NCI-H1105 (cell line): ENCODE results near the gene CLCF1.
A peak's percentile ranks its signal among the peaks of the same experiment; 100 is the strongest.
"Not testable (repeated sequence)": the region's sequence is repeated elsewhere in the genome, so short reads cannot be mapped to it uniquely, and the experiment has no call there.

Source experiments
- DNase-seq: peaks from one replicate; lab custom pipeline; 2025; lab: John Stamatoyannopoulos, UW

Gene CLCF1

DNA sequence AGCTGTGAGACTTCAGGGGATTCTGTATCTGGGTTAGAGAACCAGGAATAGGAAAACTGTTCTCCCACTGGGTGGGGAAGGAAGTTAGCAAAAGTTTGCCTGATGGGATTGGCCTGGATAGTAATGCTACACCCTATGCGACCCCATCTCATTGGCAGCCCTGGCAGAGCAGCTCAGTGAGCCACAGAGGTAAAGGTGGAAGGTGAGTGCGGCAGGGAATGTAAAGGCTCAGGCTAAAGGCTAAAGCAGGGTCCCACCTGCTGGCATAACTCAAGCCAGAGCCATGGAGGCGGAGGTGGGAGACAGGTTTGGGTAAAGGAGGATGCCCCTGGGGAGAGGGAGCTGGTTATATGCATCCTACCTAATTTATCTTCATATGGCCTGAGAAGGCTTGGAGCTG lies 51.3 kb downstream of the CLCF1 start:
- DNase-seq = no peak

DNA sequence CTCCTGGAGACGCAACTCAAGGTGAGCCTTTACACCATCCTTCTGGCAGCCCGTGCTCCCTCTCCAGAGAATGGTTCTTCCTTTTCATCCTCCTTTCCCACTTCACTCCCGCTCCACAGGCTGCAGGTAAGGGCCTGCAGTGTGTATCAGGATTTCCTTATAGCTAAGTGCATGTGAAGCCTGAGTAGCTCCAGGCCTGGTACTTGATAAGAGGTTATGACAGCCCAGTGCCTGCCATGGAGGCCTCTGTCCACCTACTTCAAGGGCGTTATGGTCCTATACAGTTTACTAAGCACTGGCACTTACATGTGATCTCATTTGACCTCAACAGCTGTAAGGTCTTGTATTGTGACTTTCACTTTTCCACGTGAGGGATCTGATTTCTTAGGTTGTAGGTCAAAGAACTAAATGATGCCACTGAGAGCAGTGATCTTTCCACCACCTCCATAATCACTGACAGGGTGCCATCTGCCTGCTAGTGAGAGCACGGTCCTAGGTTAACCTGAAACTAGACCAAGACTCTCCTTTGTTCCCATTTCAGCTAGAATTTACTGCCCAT lies 52.0 kb downstream of the CLCF1 start:
- no peak for DNase-seq

DNA sequence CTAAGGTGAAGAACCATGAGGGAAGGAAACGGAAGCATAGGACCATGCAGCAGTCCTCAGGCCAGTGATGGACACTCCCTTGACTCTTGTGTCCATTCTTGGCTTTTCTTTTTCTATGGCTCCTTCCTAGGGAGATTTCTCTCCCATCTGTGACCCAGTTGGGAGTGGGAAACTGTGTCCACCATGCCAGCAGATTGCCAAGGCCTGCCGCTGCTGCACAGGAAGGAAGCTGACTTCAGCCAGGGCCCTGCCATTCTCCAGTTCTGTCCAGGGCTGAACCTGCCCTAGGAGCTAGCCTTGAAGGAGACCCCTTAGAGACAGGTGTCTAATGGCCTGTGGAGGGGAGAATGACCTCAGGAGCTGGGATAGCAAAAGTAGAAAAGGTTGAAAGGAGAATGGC lies 52.7 kb downstream of the CLCF1 start:
- DNase-seq = no peak

DNA sequence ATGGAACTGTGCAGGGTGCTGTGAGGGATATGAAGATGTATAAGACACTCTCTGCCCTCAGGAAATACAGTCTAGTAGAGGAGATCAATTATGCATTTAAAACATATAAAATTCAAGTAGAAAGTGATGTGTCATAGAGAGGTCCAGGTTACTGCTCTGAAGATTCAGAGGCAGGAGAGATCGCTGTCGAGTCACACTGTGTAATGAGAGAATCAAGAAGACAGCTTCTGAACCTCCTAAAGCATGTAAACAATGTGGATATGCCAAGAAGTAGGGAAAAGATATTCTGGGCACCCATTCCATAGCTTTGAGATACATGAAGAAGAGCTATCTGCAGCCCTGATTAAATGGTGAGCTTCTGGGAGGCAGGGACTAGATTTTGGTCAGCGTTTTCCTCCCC lies 53.4 kb downstream of the CLCF1 start:
- no peak for DNase-seq

DNA sequence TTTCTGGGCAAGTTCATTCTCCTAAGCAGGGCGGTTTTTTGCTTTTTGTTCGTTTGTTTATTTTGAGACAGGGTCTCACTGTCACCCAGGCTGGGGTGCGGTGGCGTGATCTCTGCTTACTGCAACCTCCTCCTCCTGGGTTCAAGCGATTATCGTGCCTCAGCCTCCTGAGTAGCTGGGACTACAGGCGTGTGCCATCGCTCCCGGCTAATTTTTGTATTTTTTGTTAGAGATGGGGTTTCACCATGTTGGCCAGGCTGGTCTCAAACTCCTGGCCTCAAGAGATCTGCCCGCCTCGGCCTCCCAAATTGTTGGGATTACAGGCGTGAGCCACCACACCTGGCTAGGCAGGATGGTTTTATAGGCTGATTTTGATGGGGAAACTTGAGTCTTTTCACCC lies 54.5 kb downstream of the CLCF1 start:
- not testable (repeated sequence) for DNase-seq

DNA sequence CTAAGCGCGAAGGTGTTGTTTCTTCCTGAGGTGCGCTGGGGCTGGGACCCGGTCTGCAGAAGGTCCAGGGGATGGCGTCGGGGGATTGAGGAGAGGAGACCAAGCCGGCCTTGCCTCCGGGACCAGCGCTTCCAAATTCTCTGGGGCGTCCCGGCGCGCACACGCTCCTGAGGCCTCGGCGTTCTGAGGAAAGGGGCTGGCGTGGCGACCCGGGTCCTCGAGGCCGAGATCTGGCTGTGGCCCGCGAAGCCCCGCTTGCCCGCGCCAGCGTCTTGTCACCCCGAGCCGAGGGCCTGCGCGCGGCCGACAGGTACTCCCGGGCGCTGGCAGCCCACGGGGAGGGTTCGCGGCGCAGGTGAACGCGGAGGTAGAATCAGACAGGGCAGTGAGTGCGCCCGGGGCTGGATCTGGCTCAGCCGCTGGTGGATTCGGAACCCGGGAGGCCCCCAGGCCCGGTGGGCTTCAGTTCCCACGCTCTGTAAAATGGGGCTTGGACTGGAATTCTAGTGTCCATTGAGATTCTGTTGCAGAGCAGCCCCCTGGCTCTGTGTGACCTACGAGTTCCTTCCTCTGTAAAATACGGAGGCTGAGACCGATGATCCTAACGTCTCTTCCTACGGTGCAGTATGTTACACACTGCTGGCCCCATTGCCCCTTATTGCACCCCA lies 55.4 kb downstream of the CLCF1 start:
- DNase-seq = peak; percentile 52

DNA sequence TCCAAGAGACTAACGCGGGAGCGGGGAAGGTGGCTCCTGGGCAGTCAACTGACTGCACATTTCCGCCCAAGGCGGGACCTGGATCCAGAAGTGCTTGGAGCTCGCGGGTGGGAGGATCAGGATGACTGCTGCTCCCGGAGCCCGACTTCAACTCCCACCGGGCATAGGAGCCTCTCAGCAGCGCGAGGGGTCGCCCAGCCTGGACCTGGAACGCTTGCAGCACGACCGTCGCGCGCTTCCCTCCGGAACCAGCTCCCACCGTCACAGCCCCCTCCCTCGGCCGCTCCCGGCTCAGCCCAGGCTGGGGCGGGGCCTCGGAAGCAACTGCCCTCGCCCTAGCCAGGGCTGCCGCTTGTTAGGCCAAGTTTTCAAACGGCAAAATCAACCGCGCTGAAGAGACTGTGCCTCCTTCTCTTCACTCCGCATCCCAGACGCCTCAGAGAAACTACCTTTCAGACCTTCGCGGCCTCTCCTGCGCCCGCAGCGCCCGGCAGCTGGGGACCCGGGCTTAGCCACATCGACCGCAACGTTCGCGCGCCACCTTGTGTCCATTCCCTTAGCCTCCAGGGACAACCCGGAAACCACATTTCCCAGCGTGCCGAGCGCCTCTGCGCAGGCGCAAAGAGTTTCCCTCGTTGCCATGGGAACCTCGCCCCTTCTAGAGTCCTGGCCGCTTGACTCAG lies 56.1 kb downstream of the CLCF1 start:
- DNase-seq = peak; percentile 98

DNA sequence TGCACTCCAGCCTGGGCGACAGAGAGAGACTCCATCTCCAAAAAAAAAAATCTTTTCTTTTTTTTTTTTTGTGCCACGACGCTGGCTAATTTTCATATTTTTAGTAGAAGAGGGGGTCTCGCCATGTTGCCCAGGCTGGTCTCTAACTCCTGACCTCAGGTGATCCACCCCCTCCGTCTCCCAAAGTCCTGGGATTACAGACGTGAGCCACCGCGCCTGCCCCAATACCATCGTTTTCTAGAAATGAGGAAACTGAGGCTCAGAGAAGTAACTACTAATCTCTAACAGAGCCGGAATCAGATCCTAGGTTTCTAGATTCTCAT lies 56.6 kb downstream of the CLCF1 start:
- DNase-seq = no peak

DNA sequence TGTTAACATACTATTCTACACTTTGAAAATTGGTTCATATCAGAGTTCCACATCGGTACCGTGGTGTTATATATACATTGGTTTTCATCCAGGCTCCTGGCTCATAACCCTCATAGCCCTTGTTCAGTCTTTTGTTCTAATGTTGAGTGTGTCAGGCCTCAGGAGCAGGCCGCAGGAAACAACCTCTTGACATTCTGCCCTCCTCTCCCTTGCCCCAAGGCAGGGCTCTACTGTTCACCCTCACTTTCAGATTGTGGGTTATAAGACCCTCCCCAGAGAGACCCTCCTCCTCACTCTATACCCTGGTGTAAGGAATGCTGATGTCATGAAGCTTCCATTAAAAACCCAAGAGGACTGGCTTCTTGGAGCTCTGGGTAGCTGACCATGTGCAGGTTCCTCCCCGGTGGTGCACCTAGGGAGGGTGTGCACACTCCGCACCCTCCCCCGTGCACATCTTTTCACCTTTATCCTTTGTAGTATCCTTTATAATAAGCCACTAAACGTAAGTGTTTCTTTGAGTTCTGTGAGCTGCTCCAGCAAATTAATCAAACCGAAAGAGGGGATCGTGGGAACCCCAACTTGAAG lies 58.0 kb downstream of the CLCF1 start:
- no peak for DNase-seq

DNA sequence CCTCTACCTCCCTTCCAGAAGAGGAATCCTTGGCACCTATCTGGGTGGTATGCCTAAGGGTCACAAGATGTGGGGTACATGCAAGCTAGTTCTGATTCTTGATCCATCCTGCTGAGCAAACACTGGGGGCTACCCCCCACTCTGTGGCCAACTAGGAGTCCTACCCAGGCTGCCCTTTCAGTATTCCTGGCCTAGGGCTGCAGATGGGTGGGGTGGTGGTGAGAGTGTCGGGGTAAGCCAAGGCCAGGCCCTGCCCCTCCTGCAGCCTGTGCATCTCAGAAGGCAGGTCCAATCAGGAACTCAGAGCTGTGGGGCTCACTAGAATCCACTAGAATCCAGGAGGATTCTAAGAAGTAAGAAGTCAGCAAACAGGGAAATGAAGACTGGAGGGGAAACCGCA lies 59.2 kb downstream of the CLCF1 start:
- no peak for DNase-seq
